Measurements from ENCODE around the gene SLC13A2.

GRCh38 chr17:28457890-28458289, 15.6 kb upstream of the SLC13A2 start:
- TF ChIP-seq CTCF (IDR thresholded peaks at IDR 0.05) (no peak), POLR2A (IDR thresholded peaks at IDR 0.05) (no peak), EP300 (IDR thresholded peaks at IDR 0.05) (no peak)

Measured in gastroesophageal sphincter (tissue), 3 donors.